Stimulated activated CD4-positive, alpha-beta T cell treated with anti-CD3 and anti-CD28 coated beads, Interleukin-4, amount 100 ng/mL, for 4 hours (primary cell): ENCODE measurements around the gene LRP2BP.

ENCODE experiments used
- DNase-seq, 2 experiments: peaks; one replicate each; pipeline ENCODE4 v3.0.0-alpha.2; 2020

The LRP2BP gene

GRCh38 chr4:185395238-185395955 is at the start of gene LRP2BP:
Gene LRP2BP (minus strand): TSS chr4:185395924. CDS start chr4:185378186, 17,738 bp downstream.
- no peak for DNase-seq

- DNase-seq, result no peak
These were observed 49.5 kb upstream of the LRP2BP start for GRCh38 chr4:185445209-185445608.

GRCh38 chr4:185441479-185441878 is 45.8 kb upstream of the LRP2BP start:
- no peak for DNase-seq

GRCh38 chr4:185437809-185438208 is 42.1 kb upstream of the LRP2BP start:
- DNase-seq, result no peak

- no peak for DNase-seq
These were observed 39.7 kb upstream of the LRP2BP start for GRCh38 chr4:185435466-185435865.

GRCh38 chr4:185429660-185430059 is 33.9 kb upstream of the LRP2BP start:
- no peak for DNase-seq

GRCh38 chr4:185426960-185427688 is 31.4 kb upstream of the LRP2BP start:
- DNase-seq, result no peak

GRCh38 chr4:185425647-185426352 is 30.1 kb upstream of the LRP2BP start, which contains the start of gene UFSP2:
Gene UFSP2 (minus strand): TSS chr4:185425964. CDS start chr4:185425868, 96 bp downstream.
- DNase-seq, result peak; percentile 79 to 81

- no peak for DNase-seq
These were observed 29.4 kb upstream of the LRP2BP start for GRCh38 chr4:185424905-185425646.

GRCh38 chr4:185421366-185422124 is 25.8 kb upstream of the LRP2BP start:
- DNase-seq, result no peak

- DNase-seq, result no peak
These were observed 21.2 kb upstream of the LRP2BP start for GRCh38 chr4:185416955-185417354.

GRCh38 chr4:185412412-185412811 is 16.7 kb upstream of the LRP2BP start:
- no peak for DNase-seq

- no peak for DNase-seq
These were observed 16.1 kb upstream of the LRP2BP start for GRCh38 chr4:185411849-185412248.

GRCh38 chr4:185408432-185408831 is 12.7 kb upstream of the LRP2BP start:
- DNase-seq, result no peak

GRCh38 chr4:185405296-185405999 is 9.7 kb upstream of the LRP2BP start:
- no peak for DNase-seq

- no peak for DNase-seq
These were observed 8.3 kb upstream of the LRP2BP start for GRCh38 chr4:185404031-185404430.

GRCh38 chr4:185399466-185399865 is 3.7 kb upstream of the LRP2BP start:
- no peak for DNase-seq

- DNase-seq, result no peak
These were observed 2.9 kb upstream of the LRP2BP start for GRCh38 chr4:185398618-185399017.

GRCh38 chr4:185396724-185397385 is 1.1 kb upstream of the LRP2BP start, which contains the start of gene ANKRD37:
Gene ANKRD37 (plus strand): TSS chr4:185396841. CDS start chr4:185396924, 83 bp downstream.
- no peak for DNase-seq

- DNase-seq, result peak; percentile 96 to 97
These were observed 416 bp upstream of the LRP2BP start for GRCh38 chr4:185395956-185396723.
